GM12864 (cell line): ENCODE results near the gene RTN4RL2.

Experiments
- DNase-seq: peaks from one replicate; pipeline ENCODE4 v3.0.0-alpha.2; 2011; ENCODE audit warnings: low read depth
- H3K4me3 ChIP-seq: 2 replicates; pipeline ENCODE4 v1.5.1; 2011; ENCODE audit warnings: mild to moderate bottlenecking, low read depth, low read length, control low read depth
- CTCF ChIP-seq: IDR thresholded peaks from 2 replicates; pipeline ENCODE4 v1.5.1; 2011; ENCODE audit warnings: low read depth, mild to moderate bottlenecking, moderate library complexity, low read length, control low read depth, inconsistent platforms; ENCODE audit errors: missing control alignments

Gene RTN4RL2

GRCh38 chr11:57481315-57481714 is 21.0 kb downstream of the RTN4RL2 start:
- no peak for TF ChIP-seq CTCF
- DNase-seq = no peak
- H3K4me3 ChIP-seq = no peak overlapping the region

GRCh38 chr11:57481915-57482781 is 21.8 kb downstream of the RTN4RL2 start:
- H3K4me3 ChIP-seq = no peak overlapping the region
- no peak for DNase-seq
- no peak for TF ChIP-seq CTCF

GRCh38 chr11:57482782-57483561 is 22.6 kb downstream of the RTN4RL2 start:
- no peak overlapping the region; the same call in 1 of the 2 replicates for H3K4me3 ChIP-seq
- DNase-seq = no peak
- peak; percentile 84 for TF ChIP-seq CTCF

- no peak for TF ChIP-seq CTCF
- no peak for DNase-seq
- H3K4me3 ChIP-seq = no peak overlapping the region
Observed at GRCh38 chr11:57483562-57483918, 23.2 kb downstream of the RTN4RL2 start.

- no peak for DNase-seq
- H3K4me3 ChIP-seq = no peak overlapping the region
- TF ChIP-seq CTCF = no peak
Observed at GRCh38 chr11:57484141-57484710, 23.9 kb downstream of the RTN4RL2 start.

- DNase-seq = no peak
- H3K4me3 ChIP-seq = no peak overlapping the region
- no peak for TF ChIP-seq CTCF
Observed at GRCh38 chr11:57485217-57485990, 25.1 kb downstream of the RTN4RL2 start.
